NB4 (cell line): Measurements from ENCODE around the gene SLC16A8.

ENCODE experiments used
- DNase-seq: peaks from one replicate; pipeline ENCODE4 v3.0.0; 2010; ENCODE audit warnings: low read depth
- H3K4me3 ChIP-seq: one replicate; pipeline ENCODE4 v1.5.1; 2011; ENCODE audit warnings: mild to moderate bottlenecking, low read depth, low read length, moderate library complexity
- MYC ChIP-seq: IDR thresholded peaks from 2 replicates; pipeline ENCODE4 v1.6.1; 2011; ENCODE audit warnings: low read depth, low read length
- POLR2A ChIP-seq: IDR thresholded peaks from 2 replicates; pipeline ENCODE4 v1.6.1; 2011; ENCODE audit warnings: mild to moderate bottlenecking; ENCODE audit not compliant: insufficient read length; ENCODE audit errors: extremely low read depth
- TF ChIP-seq, protein P1 (sequence below): IDR thresholded peaks from one replicate; pipeline ENCODE4 v1.5.1; 2012; ENCODE audit warnings: low read depth, low read length
- TF ChIP-seq, protein P2 (sequence below): IDR thresholded peaks from 2 replicates; pipeline ENCODE4 v1.6.1; 2011; ENCODE audit warnings: low read depth, low read length

The SLC16A8 gene

DNA sequence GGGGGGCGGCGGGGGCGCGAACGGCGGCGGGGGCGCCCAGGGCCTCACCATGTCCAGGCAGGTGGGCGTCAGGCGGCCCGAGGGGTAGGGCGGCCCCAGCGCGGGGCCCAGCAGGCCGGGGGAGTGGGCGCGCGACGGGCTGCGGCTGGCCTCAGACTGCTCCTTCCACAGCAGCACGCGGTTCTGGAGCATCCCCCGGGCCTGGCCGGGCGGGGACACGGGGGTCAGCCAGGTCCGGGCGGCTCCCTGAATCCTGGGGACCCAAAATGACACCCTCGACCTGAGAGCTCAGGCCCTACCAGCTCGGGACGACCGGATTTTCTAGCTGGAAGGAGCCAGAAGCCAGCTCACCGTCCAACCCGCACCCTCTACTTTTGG lies 5.5 kb upstream of the SLC16A8 start:
- TF ChIP-seq, protein P1, sequence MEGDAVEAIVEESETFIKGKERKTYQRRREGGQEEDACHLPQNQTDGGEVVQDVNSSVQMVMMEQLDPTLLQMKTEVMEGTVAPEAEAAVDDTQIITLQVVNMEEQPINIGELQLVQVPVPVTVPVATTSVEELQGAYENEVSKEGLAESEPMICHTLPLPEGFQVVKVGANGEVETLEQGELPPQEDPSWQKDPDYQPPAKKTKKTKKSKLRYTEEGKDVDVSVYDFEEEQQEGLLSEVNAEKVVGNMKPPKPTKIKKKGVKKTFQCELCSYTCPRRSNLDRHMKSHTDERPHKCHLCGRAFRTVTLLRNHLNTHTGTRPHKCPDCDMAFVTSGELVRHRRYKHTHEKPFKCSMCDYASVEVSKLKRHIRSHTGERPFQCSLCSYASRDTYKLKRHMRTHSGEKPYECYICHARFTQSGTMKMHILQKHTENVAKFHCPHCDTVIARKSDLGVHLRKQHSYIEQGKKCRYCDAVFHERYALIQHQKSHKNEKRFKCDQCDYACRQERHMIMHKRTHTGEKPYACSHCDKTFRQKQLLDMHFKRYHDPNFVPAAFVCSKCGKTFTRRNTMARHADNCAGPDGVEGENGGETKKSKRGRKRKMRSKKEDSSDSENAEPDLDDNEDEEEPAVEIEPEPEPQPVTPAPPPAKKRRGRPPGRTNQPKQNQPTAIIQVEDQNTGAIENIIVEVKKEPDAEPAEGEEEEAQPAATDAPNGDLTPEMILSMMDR, result no peak
- no peak for TF ChIP-seq MYC

GRCh38 chr22:38088629-38089473 lies 4.9 kb upstream of the SLC16A8 start:
- no peak overlapping the region for H3K4me3 ChIP-seq
- no peak for DNase-seq
- TF ChIP-seq, protein P2, sequence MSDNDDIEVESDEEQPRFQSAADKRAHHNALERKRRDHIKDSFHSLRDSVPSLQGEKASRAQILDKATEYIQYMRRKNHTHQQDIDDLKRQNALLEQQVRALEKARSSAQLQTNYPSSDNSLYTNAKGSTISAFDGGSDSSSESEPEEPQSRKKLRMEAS, result no peak
- TF ChIP-seq MYC (no peak), POLR2A (no peak)
- TF ChIP-seq, protein P1, result no peak

More for the DNA sequence above, 5.5 kb upstream of the SLC16A8 start:
- no peak for DNase-seq
- no peak overlapping the region for H3K4me3 ChIP-seq

GRCh38 chr22:38087855-38088254 lies 3.9 kb upstream of the SLC16A8 start:
- TF ChIP-seq, protein P1, result no peak
- TF ChIP-seq, protein P2, result no peak
- H3K4me3 ChIP-seq, result no peak overlapping the region
- DNase-seq, result no peak

GRCh38 chr22:38086942-38087341 lies 3.0 kb upstream of the SLC16A8 start:
- DNase-seq, result no peak
- no peak for TF ChIP-seq MYC
- TF ChIP-seq, protein P1, result no peak
- TF ChIP-seq POLR2A, result no peak
- TF ChIP-seq, protein P2, result no peak
- H3K4me3 ChIP-seq, result no peak overlapping the region

DNA sequence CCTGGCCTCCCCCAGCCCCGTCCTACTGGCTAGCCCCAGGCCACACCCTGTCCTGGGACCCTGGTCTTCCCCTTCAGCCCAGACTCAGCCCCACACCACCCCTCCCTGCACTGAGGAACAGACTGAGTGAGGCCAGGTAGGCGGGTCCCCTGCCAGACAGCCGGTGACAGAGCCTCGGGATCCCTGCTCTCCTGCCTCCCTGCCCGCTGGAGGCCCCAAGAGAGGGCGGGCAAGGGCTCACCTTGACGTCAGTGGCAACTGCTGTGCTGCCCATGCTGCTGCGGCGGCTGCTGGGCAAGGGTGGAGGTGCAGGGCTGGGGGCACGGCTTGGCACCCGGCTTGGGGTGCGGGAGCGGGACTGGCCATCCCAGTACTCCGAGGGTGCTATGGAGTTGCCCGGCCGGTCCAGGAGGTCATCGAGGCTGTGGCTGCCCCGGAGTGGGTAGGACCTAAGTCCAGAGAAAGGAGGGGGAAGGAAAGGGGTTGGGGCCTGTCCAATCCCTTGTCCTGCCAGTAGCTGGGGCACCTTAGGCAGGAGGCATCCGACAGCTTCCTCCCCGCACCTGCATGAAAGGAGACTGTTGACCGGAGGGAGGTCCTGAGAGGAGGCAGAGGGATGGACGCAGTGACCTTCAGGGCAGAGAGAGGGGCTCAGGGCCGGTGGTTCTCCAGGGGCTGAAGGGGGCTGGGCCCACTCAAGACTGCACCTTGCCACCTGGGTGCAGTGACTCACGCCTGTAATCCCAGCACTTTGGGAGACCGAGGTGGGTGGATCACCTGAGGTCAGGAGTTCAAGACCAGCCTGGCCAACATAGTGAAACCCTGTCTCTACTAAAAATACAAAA lies 2.2 kb upstream of the SLC16A8 start:
- TF ChIP-seq MYC (no peak), POLR2A (no peak)
- TF ChIP-seq, protein P2, result no peak
- TF ChIP-seq, protein P1, result no peak
- no peak for DNase-seq
- no peak overlapping the region for H3K4me3 ChIP-seq
